Epidermal melanocyte (primary cell): ENCODE data around the gene PAEP.
"Not testable (repeated sequence)": the region's sequence is repeated elsewhere in the genome, so short reads cannot be mapped to it uniquely, and the experiment has no call there.

Experiments
- DNase-seq: peaks from one replicate; pipeline ENCODE4 v3.0.0; 2011; ENCODE audit warnings: low spot score; ENCODE audit not compliant: insufficient read length

Gene PAEP

GRCh38 chr9:135549478-135550343 lies 11.8 kb upstream of the PAEP start:
- not testable (repeated sequence) for DNase-seq

GRCh38 chr9:135550344-135550918 lies 11.1 kb upstream of the PAEP start:
- DNase-seq = no peak

- no peak for DNase-seq
These were observed 10.5 kb upstream of the PAEP start for GRCh38 chr9:135551031-135551430.

DNA sequence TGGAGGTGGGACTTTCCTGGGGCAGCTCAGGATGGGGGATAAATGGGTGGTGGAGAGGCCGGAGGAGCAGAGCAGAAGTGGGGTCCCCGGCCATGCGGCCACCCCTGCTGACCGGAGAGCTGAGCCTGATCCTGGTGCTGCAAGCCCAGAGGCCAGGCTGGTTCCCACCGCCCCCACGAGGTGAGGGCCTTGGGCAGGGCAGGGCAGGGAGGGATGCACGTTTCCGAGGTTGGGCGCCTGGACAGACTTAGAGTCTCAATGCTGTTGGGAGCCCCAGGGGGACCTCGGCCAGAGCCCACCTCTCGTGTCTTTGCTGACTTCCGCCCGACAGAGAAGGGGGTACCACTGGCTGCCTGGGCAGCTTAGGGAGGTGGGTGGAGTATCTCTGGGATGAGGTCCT lies 10.1 kb upstream of the PAEP start:
- no peak for DNase-seq

- DNase-seq = no peak
These were observed 9.4 kb upstream of the PAEP start for GRCh38 chr9:135552021-135552697.

DNA sequence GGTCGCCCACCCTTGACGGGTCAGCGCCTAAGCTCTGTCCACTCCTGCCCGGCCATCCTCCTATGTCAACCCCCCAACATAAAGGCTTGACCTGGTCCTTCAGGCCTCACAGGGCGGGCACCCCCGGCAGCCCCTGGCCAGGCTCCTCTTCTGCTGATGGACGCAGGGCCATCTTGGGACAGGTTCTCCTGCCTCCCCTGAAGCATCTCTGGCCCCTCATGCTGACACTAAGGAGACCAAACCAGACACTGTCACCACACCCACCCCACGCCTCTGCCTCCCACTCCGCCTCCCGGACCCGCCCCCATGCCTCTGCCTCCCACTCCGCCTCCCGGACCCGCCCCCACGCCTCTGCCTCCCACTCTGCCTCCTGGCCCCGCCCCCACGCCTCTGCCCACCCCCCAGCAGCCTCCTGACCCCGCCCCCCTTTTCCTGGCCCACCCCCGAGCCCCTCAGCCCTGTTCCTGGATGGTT lies 8.8 kb upstream of the PAEP start:
- DNase-seq = no peak

DNA sequence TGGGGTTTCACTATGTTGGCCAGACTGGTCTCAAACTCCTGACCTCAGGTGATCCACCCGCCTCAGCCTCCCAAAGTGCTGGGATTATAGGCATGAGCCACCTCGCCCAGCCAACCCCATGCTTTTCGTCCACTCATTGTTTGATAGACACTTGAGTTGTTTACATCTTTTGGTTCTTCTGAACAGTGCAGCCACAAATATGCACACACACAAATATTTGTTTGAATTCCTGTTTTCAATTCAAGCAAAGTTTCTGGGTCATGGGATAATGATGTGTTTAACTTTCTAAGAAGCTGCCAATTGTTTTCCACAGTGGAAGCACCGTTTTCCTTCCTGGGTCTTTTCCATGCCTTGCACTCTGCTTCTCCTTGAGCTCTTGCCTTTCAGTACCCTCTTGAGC lies 6.8 kb upstream of the PAEP start:
- no peak for DNase-seq

GRCh38 chr9:135555203-135555602 lies 6.4 kb upstream of the PAEP start:
- no peak for DNase-seq

GRCh38 chr9:135555910-135556309 lies 5.6 kb upstream of the PAEP start:
- no peak for DNase-seq

DNA sequence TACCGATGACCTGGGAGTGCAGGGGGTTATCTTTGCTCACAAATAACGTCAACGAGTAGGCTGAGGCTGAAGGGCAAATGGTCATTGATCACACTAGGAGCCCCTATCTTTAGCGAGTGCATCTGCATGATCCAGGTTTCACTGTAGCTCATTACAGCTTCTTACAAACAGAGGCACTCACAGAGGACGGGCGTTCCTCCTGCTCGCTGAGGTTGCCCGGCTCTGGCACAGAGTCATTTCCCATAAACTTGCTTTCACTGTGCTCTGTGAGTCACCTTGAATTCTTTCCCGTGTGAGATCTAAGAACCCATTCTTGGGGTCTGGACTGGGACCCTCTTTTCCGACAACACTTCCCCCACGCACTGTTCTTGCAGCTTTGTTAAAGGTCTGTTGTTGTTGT lies 1.9 kb upstream of the PAEP start:
- DNase-seq = no peak

DNA sequence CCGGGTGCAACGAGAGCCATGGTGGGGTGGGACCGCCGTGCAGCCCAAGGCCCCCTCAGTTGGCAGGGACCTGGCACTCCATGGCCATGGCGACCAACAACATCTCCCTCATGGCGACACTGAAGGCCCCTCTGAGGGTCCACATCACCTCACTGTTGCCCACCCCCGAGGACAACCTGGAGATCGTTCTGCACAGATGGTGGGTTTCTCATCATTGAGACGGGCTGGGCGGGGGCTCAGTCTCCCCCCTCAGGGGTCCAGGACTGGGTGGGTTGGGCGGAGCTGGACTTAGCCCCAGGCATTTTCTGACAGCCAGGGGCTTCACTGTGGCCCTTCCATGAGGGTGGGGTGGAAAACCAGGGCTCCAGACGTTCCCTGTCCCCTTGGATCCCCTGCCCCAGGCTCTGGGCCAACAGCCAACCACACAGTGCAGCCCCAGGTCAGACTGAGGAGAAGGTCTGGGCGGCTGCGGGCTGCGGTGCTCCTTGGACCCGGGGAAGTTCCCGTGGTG lies 734 bp downstream of the PAEP start:
- DNase-seq = no peak

DNA sequence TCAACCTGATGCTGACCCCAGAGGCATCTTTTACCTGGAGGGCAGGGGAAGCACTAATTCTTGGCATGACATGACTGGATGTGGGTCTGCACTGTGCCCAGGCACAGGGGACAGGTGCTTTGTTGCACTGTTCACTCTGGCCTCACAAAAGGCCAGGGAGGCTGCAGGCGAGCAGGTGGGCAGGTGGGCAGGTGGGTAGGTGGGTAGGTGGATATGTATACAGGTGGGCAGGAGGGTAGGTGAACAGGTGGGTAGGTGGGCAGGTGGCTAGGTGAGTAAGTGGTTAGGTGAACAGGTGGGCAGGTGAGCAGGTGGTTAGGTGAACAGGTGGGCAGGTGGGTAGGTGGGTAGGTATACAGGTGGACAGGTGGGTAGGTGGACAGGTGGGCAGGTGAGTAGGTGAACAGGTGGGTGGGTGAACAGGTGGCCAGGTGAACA lies 1.5 kb downstream of the PAEP start:
- DNase-seq = no peak

DNA sequence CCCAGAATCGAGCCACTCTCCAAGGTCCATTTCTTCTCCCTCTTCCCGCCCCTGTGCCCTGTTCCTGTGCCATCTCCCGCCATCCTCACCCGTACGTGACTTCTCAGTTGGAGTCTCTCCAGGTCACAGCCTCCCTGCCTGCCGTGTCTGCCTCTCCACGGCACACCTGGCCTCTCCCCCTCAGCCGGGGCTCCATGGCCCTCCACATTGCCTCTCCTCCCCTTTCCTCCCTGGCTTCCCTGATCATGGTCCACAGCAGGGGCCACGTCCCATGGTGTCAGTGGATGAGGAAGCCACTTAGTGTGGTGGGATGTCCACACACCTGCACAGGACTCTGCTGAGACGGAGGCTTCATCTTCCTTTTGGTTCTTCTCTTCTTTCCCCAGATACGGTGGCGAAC lies 2.3 kb downstream of the PAEP start:
- no peak for DNase-seq

- DNase-seq = no peak
These were observed 3.6 kb downstream of the PAEP start for GRCh38 chr9:135565141-135565628.

DNA sequence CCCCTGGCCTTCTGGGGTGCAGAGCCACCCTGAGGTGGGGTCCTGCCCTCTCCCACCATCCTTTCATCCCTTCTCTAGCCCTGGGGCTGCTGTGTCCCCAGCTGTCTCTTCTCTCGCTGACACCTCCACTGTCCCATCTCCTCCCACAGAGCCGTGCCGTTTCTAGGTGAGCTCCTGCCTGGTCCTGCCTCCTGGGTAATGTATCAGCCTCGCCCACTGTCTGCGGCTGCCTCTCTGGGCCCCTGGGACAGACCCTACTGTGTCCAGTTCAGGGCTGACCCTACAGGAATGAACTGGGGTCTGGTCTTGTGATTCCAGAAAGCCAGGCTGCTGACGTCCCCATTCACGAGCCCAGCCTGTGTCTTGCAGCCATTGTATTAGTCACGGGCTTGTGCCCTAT lies 4.1 kb downstream of the PAEP start:
- no peak for DNase-seq

DNA sequence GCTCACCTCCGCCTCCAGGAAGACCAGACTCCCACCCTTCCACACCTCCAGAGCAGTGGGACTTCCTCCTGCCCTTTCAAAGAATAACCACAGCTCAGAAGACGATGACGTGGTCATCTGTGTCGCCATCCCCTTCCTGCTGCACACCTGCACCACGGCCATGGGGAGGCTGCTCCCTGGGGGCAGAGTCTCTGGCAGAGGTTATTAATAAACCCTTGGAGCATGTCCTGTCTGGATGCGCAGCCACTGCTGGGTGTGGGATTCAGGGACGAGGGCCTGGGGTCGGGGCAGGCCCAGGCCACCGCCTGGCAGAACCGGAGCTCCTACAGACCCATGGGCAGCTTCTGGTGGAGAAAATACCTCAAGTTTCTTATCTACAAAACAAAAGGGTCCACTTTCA lies 5.0 kb downstream of the PAEP start:
- DNase-seq = no peak

GRCh38 chr9:135567311-135567710 lies 5.8 kb downstream of the PAEP start:
- no peak for DNase-seq

GRCh38 chr9:135568026-135568425 lies 6.5 kb downstream of the PAEP start:
- DNase-seq = no peak

DNA sequence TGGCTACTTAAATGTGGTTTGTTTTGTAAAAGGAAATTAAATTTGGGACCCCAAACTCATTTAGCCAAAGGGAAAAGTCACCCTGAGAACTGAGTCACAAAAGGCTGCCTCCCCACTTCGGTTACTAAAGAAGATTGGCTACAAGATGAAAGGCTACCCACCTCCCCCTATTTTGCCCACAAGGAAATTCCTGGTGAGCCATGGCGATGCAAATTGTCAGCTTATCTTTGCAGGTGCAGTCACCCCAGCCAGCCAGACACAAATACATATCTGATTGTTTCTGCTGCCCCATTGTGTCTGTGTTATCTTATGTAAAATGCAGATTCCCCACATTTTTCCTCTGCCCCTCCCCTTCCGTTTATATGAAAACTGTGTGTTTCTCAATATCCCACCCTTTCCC lies 8.9 kb downstream of the PAEP start:
- DNase-seq = no peak

DNA sequence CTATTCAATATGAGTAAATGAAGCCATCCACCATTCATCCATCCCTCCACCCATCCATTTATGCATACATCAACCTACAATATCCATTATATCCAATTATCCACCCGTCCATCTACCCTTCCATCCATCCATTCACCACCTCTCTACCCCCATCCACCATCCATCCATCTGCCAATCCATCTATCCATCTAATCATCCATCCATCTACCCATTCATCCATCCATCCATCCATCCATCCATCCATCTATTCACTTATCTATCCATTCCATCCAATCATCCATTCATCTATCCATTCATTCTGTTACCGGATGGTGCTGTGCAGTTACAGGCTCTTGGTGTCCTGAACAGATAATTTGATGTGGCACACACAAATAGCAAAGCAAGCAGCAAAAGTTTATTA lies 10.7 kb downstream of the PAEP start:
- no peak for DNase-seq

DNA sequence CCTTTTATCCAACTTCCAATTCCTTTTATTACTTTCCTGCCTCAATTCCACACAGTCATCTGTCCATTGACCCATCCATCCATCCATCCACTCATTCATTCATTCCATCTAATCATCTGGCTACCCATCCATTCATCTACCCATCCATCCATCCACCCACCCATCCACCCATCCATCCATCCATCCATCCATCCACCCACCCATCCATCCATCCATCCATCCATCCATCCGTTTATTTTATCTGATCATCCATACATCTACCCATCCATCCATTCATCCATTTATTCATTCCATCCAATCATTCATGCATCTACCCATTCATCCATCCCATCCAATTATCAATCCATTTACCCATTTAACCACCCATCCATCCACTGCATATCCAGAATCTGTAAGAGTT lies 11.6 kb downstream of the PAEP start:
- DNase-seq = no peak

GRCh38 chr9:135574331-135574730 lies 12.8 kb downstream of the PAEP start:
- no peak for DNase-seq
